NCI-H345 treated with DMSO at 0.1 percent for 48 hours (cell line): ENCODE results near the gene LILRB3.
"Not testable (repeated sequence)": the region's sequence is repeated elsewhere in the genome, so short reads cannot be mapped to it uniquely, and the experiment has no call there.

ENCODE experiments used
- DNase-seq: peaks from one replicate; lab custom pipeline; 2025; ENCODE audit not compliant: unreplicated experiment; lab: John Stamatoyannopoulos, UW

Gene LILRB3

DNA sequence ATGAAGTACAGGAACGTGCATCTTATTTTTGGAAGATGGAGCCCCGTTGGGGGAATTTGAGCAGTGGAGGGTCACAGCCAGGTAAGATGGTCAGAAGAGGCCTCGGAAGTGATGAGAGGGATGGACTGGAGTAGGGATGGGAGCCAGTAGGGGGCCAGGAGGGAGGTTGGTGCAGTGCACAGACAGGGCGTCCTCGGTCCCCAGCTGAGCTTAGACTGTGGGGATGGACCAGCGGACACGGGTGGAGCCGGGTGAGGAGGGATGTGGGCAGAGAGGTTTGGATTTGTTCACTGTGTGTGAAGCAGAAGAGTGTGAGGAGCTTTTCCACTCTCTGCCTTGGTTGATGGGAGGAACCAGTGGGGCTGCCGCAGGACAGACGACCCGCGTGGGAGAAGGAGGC is 11.6 kb downstream of the LILRB3 start:
- no peak for DNase-seq

DNA sequence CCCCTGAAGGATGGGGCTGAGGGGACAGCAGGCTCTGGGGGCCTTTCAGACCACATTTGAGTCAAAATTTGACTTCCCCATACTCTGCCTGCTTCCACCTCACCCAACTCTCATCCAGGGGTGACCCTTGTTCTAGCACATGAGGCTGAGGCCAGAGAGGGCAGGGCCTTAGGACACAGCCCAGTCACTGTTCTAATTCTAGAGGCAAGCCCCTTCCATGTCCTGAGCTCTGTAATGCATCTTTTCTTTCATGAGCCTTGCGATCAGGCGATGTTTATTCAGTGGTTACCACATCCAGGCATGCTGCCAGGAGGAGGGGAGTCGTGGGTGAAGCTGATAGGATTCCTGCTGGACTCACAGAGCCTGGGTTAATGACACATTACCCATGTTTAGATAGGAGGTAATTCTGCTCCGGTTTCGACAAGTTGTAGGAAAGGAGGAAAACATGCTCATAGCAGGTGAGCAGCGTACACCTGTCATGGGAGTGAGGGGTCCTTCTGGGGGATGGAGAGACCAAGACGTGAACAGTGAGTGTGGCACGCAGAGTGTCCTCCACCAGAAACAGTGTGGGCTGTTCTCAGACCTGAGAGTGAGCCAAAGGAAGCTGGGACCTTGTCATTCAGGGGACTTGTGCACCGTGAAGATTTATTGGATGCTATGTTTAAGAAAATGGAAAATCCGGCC is 12.9 kb downstream of the LILRB3 start:
- peak; percentile 26 for DNase-seq

DNA sequence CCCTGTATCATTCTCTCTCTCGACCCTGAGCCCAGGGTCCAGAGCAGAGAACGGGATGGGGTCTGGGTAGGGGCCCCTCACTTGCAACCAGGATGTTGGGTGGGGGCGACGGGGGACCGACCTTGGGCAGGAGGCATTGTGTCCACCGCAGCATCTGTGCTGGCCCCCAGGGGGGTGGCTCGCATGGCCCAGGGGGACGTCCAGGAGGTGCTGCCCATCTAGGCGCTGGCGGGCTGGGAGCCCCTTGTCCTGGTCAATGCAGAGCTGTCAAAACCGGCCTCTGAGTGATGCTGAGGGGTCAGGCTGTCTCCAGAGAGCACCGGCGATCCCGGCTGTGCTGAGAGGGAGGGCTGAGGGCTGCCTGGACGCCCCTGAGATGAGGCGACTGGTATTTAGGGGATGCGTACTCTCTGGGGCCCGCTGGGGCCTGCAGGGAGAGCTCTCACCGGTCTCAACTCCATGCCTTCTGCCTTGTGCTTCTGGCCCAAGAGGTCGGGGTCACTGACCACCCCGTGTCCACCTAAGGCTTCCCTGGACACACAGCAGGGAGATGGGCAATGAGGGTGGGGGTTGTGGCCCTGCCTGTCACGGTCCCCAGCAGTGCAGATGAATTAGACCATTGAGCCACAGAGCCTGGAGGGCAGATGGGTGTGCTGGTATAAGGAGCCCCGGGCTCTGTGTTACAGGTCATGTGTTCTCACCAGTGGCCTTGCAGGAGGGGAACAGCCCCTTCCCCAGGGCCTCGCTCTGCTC is 13.6 kb downstream of the LILRB3 start:
- no peak for DNase-seq

DNA sequence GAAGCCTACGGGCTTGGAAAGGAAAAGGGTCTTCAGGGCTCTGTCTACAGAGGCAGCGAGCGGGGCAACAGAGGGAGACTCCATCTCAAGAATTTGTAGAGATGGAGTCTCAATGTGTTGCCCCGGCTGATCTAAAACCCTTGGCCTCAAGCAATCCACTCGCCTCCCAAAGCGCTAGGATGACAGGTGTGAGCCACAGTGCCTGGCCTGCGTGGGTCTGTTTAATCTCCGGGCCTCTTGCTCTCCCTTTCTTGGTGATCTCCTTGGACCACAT is 14.1 kb downstream of the LILRB3 start:
- no peak for DNase-seq

DNA sequence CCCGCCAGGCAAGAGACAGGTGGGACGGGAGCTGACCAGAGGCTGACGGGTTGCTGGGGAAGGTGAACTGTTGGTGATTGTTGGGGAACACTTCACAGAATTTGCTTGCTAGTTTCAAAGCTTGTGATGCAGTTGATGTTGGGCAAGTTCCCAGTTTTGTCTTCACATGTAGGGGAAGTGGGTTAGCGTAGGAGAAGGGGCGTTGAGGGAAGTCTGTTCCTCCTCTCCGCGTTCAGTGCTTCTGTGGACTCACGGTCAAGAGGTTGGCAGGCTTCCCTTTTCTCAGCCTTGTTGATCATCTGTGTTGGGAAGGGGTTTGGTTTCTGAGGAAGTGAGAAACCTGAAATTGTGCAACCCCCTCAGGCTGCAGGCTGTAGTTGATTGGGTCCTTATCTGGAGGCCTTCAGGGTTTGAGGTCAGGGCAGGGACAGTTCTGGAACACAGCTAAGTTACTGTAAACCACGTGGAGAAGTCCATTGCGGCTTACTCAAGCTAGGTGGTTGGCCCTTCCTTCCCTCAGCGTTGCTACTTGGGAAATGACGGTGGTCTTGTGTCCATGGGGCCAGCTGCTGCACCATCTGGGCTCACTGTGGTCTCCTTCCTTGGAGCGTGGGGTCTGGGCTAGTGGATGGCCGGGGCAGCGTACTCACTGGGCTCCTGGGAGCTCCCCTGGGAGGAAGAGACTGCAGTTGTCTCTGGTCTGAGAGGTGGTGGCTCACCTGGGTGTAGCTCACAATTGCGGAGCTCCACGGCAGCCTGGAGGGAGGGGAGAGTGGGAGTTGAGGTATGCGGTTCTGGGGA is 14.6 kb downstream of the LILRB3 start:
- no peak for DNase-seq

DNA sequence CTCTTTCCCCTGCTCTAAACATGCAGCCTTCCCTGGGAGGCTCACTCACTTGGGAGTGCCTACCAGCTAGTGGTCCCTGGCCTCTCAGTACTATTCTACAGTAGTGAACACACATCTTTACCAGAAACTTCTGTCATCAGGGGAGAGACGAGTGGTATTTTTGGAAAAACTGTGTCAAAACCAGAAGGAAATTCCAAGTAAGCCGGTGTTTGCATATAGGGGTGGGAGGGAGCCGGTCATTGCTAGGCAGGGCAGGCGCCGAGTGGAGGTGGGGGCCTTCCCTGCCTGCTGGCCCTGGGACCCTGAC is 15.2 kb downstream of the LILRB3 start:
- no peak for DNase-seq

DNA sequence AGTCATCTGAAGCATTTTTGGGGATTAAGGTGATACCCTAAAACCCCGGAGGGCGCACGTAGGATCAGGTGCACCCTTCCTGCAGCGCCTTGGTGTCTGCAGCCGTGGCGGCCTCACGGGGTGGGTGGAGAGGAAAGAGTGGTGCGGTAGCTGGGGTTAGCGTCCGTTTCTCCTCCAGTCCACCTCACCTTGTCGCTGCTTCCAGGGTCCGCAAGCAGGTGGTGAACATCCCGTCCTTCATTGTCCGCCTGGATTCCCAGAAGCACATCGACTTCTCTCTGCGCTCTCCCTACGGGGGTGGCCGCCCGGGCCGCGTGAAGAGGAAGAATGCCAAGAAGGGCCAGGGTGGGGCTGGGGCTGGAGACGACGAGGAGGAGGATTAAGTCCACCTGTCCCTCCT is 15.6 kb downstream of the LILRB3 start:
- not testable (repeated sequence) for DNase-seq

DNA sequence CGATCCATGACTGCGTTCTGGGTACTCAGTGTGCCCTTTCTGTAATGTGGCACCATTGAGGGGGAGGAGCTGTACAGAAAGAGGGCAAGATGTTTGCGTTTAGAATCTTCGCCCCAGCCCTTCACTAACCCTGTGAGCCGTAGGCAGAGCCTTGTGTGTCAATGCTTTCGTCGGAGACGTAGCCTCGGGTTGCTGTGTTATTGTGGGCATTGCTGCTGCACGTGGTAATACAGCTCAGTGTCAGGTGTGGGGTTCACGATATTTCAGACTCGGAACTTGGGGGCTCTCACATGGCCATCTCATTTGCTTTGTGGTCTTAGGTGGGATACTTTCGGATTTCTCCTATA is 16.0 kb downstream of the LILRB3 start:
- DNase-seq, result no peak

DNA sequence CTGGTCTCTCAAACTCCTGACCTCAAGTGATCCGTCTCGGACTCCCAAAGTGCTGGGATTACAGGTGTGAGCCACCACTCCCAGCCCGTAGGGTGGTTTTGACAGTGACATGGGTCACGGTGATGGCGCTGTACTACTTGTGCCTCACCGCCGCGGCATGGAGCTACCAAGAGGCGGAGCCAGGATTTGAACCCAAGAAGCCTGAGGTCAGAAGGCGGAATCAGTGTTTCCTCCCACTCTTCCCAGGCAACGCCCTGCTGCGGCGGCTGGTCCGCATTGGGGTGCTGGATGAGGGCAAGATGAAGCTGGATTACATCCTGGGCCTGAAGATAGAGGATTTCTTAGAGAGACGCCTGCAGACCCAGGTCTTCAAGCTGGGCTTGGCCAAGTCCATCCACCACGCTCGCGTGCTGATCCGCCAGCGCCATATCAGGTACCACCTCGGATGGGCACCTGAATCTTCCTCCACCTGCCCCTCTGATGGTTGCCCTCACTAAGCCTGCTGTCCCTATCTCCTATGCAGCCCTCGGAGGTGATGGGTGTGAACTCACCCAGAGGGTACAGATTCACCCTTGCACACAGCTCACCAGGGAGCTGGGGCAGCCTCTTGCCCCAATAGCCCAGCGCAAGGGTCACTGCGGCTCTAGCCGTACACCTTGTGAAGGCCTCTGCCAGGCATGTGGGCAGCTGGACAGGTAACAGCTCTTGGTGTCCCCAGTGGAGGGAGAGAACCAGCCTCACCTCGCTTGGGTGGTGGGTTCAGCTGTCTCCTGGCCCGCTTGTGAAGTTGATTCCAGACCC is 16.6 kb downstream of the LILRB3 start:
- DNase-seq, result no peak

DNA sequence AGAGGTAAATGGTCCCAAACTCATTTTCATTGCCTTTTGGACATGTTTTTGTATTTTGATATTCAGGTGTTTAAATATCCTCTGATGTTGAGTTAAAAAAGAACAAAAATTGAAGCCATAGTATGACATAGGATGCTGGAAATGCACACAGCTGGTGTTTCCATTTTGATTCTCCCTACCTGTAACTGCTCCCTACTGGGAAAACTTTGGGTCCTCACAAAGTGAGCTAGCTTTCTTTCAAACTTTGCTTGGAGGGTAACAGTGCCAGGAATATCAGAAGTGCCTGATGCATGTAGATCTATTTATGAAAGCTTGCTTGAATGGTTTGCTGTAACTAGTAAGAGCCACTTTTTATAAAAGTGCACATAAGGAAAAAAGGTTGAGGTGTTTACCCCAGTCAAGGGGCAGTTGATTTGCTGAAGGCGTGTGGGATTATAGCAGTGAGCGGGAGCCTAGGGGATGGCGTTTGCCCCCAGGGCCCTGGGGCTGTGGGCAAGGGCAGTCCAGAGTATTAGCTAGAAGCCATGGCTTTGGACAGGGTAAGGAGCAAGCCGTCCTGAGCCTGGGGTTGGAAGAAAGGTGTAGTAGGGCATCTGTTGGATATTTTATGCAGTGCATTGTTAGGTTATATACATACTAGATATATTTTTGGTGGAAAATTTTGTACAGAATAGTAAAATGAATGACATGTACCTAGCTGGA is 17.9 kb downstream of the LILRB3 start:
- no peak for DNase-seq

DNA sequence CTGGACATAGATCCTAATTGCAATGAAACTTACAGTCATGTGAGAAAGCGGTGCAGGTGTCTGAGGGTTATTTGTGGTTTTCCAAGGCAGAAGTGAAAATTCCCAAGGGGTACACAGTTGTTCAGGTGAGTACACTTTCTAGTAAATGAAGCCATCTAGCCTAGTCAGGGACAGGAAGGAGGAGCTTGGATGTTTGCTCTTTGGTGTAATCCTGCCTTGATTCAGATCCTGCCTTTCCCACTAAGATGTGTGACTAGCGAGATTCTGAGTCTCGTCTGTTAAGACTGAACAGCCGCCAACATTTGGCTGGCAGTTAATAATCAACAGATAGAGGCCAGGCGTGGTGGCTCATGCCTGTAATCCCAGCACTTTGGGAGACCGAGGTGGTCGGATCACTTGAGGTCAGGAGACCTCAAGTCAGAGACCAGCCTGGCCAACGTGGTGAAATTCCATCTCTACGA is 19.6 kb downstream of the LILRB3 start:
- no peak for DNase-seq

DNA sequence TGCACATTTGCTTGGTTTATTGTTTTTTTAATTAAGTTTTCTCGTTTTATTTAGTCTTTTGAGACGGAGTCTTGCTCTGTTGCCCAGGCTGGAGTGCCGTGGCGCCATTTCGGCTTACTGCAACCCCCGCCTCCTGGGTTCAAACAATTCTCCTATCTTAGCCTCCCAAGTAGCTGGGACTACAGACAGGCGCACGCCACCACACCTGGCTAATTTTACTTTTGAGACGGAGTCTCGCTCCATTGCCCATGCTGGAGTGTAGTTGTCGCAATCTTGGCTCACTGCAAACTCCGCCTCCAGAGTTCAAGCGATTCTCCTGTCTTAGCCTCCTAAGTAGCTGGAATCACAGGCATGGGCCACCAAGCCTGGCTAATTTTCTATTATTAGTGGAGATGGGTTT is 20.8 kb downstream of the LILRB3 start:
- DNase-seq, result no peak

DNA sequence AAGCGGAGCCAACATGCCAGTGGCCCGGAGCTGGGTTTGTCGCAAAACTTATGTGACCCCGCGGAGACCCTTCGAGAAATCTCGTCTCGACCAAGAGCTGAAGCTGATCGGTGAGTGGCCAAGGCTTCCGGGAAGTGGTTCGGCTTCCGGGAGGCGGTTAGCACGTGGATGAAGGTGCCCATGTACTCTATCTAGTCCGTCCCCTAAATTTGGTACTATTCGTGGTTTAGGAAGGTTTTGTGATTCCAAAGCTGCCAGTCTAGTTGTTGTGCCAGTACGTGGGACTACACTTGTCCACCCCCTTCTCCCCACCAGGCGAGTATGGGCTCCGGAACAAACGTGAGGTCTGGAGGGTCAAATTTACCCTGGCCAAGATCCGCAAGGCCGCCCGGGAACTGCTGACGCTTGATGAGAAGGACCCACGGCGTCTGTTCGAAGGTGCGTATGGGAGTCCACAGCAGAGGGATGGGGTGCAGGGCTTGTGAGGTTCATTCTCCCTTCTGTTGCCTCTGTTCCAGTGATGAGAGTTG is 21.6 kb downstream of the LILRB3 start:
- no peak for DNase-seq

DNA sequence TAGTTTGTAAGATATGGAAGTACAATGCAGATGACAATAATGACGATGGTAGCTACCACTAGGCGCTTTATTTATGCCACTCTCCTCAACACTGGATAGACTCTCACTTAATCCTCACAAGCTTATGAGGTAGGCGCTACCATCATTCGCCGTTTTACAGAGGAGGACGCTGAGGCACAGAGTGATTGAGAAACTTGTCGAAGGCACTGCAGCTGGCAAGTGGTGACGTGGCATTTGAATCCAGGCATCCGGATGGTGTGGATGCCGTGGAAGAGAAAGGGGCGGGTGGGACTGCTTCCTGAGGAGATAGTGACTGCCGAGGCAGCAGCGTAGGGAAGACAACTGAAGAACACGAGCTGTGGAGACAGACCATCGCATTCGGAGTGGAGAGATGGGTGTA is 23.4 kb downstream of the LILRB3 start:
- DNase-seq, result no peak

DNA sequence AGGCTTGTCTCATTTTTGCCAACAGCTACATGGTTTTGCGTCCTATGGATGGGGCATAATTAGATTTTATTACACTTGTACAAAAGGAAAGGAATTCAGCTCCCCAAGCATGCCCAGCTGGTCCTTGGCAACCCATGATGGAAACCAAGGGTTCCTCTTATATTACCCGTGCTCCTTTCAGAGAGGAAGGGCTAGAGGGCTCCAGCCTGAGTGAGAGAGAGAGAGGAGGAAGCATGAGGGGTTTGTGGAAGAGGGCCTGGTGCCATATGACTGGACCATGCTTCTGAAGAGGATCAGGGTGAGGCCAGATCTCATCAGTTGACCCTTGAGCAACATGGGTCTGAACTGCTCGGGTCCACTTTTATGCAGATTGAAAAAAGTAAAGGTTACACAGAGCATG is 25.7 kb downstream of the LILRB3 start:
- no peak for DNase-seq

DNA sequence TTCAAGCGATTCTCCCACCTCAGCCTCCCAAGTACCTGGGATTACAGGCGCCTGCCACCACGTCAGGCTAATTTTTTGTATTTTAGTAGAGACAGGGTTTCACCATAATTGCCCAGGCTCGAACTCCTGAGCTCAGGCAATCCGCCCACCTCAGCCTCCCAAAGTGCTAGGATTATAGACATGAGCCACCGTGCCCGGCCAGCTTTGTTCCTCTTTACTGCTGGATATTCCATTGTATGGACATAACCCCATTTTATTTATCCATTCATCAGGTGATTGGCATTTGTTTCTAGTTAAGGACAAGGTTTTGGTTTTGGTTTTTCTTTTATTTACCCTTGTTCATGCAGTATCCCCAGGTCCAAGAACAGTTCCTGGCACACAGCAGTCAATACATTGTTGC is 26.3 kb downstream of the LILRB3 start:
- no peak for DNase-seq

DNA sequence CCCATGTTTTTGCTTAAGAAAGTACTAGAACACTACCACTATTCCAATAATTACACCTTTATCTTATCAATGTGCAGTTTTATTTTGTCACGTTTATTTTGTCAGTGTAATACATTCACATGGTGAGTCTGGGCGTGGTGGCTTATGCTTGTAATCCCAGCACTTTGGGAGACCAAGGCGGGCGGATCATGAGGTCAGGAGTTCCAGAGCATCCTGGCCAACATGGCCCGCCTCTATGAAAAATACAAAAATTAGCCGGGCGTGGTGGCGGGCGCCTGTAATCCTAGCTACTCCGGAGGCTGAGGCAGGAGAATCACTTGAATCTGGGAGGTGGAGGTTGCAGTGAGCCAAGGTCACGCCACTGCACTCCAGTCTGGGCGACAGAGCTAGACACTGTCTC is 28.3 kb downstream of the LILRB3 start:
- DNase-seq, result not testable (repeated sequence)

DNA sequence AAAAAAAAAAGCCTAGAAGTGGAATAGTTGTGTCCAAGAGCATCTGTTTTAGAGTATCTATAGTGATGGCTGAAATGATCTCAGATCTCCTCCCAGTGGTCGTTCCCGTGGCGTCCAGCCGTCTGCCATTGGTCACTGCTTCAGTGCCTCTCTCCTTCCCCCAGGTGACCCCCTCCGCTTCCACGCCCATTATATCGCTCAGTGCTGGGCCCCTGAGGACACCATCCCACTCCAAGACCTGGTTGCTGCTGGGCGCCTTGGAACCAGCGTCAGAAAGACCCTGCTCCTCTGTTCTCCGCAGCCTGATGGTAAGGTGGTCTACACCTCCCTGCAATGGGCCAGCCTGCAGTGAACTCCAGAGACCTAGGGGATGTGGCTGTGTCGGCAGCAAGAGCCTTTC is 29.8 kb downstream of the LILRB3 start:
- no peak for DNase-seq

DNA sequence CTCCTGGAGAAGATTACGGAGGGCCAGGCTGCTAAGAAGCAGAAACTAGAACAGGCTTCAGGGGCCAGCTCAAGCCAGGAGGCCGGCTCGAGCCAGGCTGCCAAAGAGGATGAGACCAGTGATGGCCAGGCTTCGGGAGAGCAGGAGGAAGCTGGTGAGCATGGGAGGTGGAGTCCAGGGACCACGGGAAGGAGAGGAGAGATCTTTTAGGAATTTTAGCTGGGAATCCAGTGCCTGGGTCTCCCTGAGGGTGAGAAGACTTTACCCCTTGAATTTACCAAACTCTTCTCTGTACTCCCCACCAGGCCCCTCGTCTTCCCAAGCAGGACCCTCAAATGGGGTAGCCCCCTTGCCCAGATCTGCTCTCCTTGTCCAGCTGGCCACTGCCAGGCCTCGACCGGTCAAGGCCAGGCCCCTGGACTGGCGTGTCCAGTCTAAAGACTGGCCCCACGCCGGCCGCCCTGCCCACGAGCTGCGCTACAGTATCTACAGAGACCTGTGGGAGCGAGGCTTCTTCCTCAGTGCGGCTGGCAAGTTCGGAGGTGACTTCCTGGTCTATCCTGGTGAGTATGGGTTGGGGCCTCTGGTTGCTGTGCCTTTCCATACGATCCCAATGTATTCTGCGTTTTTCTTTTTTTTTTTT is 30.9 kb downstream of the LILRB3 start:
- no peak for DNase-seq
